Measurements from ENCODE around the gene CD19.
"Not testable (repeated sequence)": the region's sequence is repeated elsewhere in the genome, so short reads cannot be mapped to it uniquely, and the experiment has no call there.

Gene CD19

GRCh38 chr16:28937222-28937876, 5.6 kb downstream of the CD19 start:
- DNase-seq, result no peak

DNA sequence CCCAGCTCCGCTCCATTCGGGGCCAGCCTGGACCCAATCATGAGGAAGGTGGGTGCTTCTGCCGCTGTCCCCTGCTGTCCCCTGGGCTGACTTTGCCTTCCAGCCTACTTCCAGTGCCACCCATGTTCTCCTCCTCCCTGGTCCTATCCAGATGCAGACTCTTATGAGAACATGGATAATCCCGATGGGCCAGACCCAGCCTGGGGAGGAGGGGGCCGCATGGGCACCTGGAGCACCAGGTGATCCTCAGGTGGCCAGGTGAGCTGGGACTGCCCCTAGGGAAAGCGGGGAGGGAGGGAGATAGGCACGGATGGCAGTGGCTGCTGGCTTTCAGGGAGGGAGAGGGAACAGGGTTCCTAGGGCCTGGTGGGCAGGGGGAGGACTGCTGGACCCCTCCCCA, 7.0 kb downstream of the CD19 start:
- no peak for DNase-seq

- DNase-seq, result not testable (repeated sequence)
Measured at GRCh38 chr16:28939825-28940224, 8.1 kb downstream of the CD19 start.

DNA sequence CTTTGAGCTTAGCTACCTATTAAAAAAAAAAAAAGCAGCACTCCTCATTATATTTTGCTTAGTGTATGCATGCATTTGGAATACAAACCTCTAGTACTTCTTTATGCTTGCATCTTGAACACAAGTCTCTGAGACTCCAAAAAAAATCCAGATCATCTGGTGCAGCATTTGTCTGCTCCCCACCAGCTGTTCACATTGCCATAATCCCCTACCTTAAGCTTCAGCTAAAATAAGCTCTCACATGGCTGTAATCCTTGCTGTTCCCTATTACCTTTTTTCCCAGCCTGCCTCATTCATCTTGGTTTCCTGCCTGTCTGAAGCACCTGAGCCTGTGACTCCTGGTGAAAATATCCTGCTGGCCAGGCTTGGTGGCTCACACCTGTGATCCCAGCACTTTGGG, 11.5 kb downstream of the CD19 start:
- no peak for DNase-seq

DNA sequence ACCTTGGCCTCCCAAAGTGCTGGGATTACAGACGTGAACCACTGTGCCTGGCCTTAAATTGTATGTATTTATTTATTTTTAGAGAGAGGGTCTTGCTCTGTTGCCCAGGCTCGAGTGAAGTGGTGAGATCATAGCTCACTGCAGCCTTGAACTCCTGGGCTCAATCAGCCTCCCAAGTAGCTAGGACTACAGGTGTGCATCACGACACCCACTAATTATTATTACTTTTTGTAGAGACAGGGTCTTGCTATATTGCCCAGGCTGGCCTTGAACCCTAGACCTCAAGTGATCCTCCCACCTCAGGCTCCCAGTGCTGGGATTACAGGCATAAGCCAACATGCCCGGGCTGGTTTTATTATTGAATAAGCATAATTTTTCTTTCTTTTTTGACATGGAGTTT, 14.9 kb downstream of the CD19 start:
- no peak for DNase-seq

DNA sequence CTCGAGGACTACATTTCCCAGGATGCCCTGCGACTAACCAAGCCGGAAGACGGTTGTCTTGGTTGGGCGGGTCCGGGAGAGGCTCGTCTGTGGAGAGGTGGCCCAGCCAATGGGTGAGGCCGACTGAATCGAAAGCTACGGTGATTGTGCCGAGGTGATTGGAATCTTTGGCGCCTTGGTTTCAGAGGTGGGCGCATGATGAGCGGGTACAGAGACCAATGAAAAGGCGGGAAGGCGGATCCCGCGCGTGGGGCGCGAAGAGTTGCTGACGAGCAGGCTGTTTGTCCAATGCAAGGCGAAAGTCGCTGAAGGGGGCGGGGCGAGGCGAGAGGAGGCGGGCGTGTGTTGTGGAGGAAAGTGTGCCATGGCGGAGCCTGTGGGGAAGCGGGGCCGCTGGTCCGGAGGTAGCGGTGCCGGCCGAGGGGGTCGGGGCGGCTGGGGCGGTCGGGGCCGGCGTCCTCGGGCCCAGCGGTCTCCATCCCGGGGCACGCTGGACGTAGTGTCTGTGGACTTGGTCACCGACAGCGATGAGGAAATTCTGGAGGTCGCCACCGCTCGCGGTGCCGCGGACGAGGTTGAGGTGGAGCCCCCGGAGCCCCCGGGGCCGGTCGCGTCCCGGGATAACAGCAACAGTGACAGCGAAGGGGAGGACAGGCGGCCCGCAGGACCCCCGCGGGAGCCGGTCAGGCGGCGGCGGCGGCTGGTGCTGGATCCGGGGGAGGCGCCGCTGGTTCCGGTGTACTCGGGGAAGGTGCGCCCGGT, 19.1 kb downstream of the CD19 start, which contains the start of gene NFATC2IP:
NFATC2IP (plus strand) TSS at position 290 of the 762 bp plus-strand sequence; CDS start at position 365, 75 bp downstream.
- peak; percentile 100 for DNase-seq

- DNase-seq, result no peak
Measured at GRCh38 chr16:28951410-28951943, 19.7 kb downstream of the CD19 start.

DNA sequence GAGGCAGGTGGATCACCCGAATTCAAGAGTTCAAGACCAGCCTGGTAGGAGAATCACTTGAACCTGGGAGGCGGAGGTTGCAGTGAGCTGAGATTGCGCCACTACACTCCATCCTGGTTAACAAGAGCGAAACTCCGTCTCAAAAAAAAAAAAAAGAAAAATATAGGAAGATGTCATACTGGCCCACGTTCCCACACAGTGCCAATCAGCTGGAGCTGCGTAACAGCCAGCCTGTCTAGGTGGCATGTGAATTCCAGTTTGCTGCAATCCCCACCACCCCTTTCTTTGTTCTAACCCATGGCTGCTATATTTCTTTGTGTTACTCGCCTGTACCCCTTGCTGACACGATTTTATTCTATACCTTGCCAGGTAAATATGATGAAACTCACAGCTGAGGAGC, 26.4 kb downstream of the CD19 start:
- DNase-seq, result no peak

GRCh38 chr16:28958836-28959235, 27.1 kb downstream of the CD19 start:
- no peak for DNase-seq

DNA sequence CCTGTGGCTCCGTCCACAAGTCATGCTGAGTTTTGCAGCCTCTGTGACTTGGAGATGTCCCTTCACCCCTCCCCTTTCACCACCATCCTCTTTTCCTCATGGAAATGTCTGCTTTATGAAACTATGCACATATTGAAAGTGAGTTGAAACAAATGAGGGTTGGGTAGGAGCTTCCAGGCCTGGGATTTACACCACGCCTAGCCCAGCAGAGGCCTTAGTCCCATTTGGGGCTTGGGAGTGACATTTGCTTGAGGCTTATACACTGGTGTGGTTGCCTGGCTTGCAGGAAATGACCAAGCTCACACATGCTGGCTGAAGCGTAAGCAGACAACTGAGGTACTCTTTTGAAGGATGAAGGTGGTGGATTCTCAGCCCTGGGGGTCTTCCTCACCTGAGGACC, 32.3 kb downstream of the CD19 start:
- no peak for DNase-seq

GRCh38 chr16:28964496-28964895, 32.7 kb downstream of the CD19 start:
- no peak for DNase-seq

DNA sequence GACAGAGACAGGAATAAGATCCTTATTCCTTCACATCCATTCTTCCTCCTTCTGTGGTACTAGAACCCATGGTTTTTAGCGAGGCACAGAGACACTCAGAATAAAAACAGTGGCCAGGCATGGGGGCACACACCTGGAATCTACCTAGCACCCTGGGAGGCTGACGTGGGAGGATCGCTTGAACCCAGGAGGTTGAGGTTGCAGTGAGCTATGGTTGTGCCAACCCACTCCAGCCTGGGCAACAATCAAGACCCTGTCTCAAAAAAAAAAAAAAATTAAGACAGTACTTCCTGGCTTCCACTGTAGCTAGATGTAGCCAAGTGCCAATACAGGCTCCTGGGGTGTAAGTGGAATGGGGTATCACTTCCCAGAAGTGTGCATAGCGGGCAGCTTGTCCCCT, 35.4 kb downstream of the CD19 start:
- DNase-seq, result no peak

DNA sequence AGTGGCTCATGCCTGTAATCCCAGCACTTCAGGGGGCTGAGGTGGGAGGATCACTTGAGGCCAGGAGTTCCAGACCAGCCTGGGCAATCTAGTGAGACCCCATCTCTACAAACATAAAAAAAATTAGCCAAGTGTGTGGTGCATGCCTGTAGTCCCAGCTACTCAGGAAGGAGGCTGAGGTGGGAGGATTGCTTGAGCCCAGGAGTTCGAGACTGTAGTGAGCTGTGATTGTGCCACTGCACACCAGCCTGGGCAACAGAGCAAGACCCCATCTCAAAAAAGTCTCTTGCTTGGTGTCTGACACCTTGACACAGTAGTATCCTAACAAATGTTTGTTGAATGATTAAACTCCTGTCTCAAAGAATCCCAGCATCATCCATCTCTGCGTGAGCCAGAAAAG, 37.9 kb downstream of the CD19 start:
- DNase-seq, result not testable (repeated sequence)

DNA sequence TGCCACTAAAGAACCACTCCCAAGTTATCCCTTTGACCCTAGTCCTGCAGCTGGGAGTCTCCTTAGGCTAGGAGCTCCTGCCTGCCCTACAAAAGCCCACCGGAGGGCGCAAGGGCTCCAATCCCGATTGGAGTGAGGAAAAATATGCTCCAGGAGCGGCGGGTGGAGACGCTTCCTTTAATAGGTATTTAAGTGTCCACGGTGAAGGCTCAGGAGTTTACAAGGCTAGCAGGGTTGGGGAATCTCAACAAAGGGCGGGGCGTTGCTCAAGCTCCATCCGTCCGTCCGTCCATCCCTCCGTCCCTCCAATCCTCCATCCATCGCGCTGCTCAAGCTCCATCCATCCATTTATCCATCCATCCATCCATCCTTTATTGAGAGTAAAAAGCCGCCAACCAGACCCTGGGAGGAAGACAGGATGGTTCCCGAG, 42.3 kb downstream of the CD19 start:
- peak; percentile 50 to 59 for DNase-seq

- DNase-seq, result peak; percentile 95 to 96
Measured at GRCh38 chr16:28974437-28975157, 42.8 kb downstream of the CD19 start, which contains the start of gene SPNS1. Gene SPNS1, plus strand, starts transcription at chr16:28974778. Its CDS starts 374 bp downstream, at chr16:28975152.

DNA sequence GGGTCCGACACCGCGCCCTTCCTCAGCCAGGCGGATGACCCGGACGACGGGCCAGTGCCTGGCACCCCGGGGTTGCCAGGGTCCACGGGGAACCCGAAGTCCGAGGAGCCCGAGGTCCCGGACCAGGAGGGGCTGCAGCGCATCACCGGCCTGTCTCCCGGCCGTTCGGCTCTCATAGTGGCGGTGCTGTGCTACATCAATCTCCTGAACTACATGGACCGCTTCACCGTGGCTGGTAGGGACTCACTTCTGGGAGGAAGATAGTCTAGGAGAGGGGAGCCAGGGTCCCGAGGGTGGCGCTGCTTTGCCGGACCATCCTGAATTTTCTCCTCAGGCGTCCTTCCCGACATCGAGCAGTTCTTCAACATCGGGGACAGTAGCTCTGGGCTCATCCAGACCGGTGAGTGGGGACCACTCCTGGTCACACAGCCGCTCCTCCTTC, 43.4 kb downstream of the CD19 start:
- no peak for DNase-seq

- no peak for DNase-seq
Measured at GRCh38 chr16:28977703-28978662, 46.2 kb downstream of the CD19 start.

GRCh38 chr16:28980330-28980729, 48.6 kb downstream of the CD19 start:
- not testable (repeated sequence) for DNase-seq

DNA sequence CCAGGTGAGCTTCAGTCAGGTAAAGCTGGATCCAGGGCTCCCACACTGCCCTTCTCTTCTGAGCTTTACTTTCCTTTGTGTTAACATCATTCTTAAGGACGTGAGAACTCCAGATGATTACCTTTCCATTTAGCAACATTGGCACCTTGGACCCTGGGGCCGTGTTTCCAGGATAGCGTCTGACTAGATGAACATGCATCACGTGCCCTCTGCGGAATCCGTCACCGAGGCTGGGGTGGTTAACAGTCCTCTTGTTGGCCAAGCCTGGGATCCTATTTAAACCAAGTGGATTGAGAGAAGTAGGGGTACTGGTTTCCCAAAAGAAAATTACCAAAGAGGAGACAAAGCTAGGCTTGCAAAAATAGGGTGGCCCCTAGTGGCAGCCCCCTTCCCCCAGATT, 49.2 kb downstream of the CD19 start:
- DNase-seq, result no peak

DNA sequence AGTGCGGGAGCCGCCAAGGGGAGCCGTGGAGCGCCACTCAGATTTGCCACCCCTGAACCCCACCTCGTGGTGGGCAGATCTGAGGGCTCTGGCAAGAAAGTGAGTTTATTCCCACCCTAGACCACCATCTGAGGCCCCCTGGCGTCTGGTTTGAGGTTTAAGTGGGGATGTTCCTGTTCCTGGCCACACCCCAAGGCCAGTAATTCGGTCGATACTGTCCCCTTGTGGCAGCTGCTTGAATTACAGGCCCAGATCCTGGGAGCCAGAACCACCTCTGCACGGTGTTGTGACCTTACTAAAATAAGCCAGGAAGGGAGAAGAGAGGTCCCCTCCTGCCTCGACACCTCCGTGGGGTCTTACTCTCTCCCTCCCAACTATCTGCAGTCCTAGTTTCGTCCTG, 49.7 kb downstream of the CD19 start:
- DNase-seq, result peak; percentile 71 to 79

GRCh38 chr16:28982418-28982817, 50.6 kb downstream of the CD19 start:
- no peak for DNase-seq

DNA sequence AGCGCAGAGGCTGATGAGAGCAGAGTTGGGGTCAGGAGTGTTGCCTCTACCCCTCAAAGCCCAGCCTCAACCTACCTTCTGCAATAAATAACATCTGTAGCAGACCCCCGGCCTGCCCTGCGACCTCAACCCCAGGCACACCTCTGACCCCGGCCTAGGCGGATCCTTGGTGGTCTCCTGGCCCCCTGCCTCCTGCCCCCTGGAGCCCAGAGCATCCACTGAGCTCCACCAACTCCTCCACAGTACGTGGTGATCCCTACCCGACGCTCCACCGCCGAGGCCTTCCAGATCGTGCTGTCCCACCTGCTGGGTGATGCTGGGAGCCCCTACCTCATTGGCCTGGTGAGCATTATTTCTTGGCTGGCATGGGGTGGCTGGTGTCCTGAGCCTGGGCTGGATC, 51.2 kb downstream of the CD19 start:
- no peak for DNase-seq
